Measurements from ENCODE around the gene SLX4. TPM values are rescaled to one million over a fixed set of nuclear protein-coding genes. Genes with fewer than 3 reads are reported as not detected.

The SLX4 gene
- total and polyA plus RNA-seq, 9 of the 15 experiments (the other 6 are each of a cell fraction or from before 2014, with no cell fraction given) = 0.29 to 7.9 (median 3.8) TPM

DNA sequence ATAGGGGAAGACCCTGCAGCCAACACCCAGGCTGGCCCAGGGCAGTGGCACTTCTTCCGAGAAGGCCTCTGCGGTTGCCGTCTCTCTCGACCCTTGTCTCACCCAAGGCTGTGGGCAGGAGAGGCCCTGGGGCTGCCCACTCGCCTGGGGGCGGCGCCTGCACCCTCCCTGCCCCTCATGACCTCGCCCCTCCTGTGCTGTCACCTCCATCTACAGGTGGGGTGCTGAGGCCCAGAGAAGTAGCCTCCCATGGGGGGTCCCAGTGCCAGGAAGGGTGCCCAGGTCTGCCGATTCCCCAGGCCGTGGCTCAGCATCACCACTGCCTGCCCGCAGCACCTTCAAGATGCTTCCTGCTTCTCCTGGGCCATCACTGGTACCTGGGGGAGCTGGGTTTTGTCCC, 35.2 kb downstream of the SLX4 start:
- no TSS peak for BruUV-seq (replicated peaks)
- no peaks in the 10 kb centered on the region for H3K79me2 ChIP-seq (ENCODE audit: control insufficient read depth, insufficient read depth, low read length)
- H3K4me3 ChIP-seq = no peak overlapping the region
- ChIA-PET POLR2A (interaction anchor here (0.5 to 0.6 kb wide), 2 partner anchors 387 to 554 kb away, joined by 3 read pairs; no protein-coding TSS in a partner anchor), CTCF (ENCODE audit: low intra/inter-chr PET ratio) (no interaction called here)
- no peaks in the 10 kb centered on the region; a peak in 1 of 5 replicates for H3K27me3 ChIP-seq (ENCODE audit: control insufficient read depth in 2 of 2, insufficient read depth in 2 of 2, low read length in 2 of 2)
- DNase-seq (ENCODE audit: extremely low read depth in 1 of 4, low spot score in 3 of 4) (no peak), ATAC-seq (no peak), FAIRE-seq (no peak)
- H4K20me1 ChIP-seq (replicated peaks; ENCODE audit: control insufficient read depth, insufficient read depth, low read length) = no peaks in the 10 kb centered on the region; the same call in none of the 2 replicates
- intact Hi-C loops (cut with micrococcal nuclease) (no loop called here), in situ Hi-C loops (cut with MboI) (no loop called here)
- H3K9me1 ChIP-seq (ENCODE audit: control insufficient read depth, insufficient read depth, low read length) = no peaks in the 10 kb centered on the region
- H3K27ac ChIP-seq (ENCODE audit: extremely low read depth, low read depth, low read length) = no peak overlapping the region
- H3K36me3 ChIP-seq (ENCODE audit: control insufficient read depth, insufficient read depth, low read length) = no peaks in the 10 kb centered on the region
- no peaks in the 10 kb centered on the region for H3K9me3 ChIP-seq (replicated peaks; ENCODE audit: control insufficient read depth, insufficient read depth, low read depth, low read length)
- H2AFZ ChIP-seq (ENCODE audit: low read depth, low read length) = no peak overlapping the region
- no peak overlapping the region for H3K9ac ChIP-seq (ENCODE audit: insufficient read depth in 1 of 2, low read depth in 2 of 2, low read length in 2 of 2)
- H3K4me2 ChIP-seq (ENCODE audit: insufficient read depth, low read length) = no peak overlapping the region
- peaks cover 0 to 37% of the 10 kb centered on the region in 2 experiments; a peak in 4 of 5 replicates for H3K4me1 ChIP-seq (replicated peaks in 1 of 2; ENCODE audit: control insufficient read depth in 2 of 2, insufficient read depth in 2 of 2, low read length in 2 of 2)
- WGBS (ENCODE audit: insufficient coverage, low coverage, missing lambda C conversion rate) = 26% methylated on average over 11 of the region's 11 CpGs
- TF ChIP-seq, protein P1, sequence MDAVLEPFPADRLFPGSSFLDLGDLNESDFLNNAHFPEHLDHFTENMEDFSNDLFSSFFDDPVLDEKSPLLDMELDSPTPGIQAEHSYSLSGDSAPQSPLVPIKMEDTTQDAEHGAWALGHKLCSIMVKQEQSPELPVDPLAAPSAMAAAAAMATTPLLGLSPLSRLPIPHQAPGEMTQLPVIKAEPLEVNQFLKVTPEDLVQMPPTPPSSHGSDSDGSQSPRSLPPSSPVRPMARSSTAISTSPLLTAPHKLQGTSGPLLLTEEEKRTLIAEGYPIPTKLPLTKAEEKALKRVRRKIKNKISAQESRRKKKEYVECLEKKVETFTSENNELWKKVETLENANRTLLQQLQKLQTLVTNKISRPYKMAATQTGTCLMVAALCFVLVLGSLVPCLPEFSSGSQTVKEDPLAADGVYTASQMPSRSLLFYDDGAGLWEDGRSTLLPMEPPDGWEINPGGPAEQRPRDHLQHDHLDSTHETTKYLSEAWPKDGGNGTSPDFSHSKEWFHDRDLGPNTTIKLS (IDR thresholded peaks at IDR 0.05; ENCODE audit: borderline replicate concordance, low read depth) = no peak
- TF ChIP-seq, protein P2, sequence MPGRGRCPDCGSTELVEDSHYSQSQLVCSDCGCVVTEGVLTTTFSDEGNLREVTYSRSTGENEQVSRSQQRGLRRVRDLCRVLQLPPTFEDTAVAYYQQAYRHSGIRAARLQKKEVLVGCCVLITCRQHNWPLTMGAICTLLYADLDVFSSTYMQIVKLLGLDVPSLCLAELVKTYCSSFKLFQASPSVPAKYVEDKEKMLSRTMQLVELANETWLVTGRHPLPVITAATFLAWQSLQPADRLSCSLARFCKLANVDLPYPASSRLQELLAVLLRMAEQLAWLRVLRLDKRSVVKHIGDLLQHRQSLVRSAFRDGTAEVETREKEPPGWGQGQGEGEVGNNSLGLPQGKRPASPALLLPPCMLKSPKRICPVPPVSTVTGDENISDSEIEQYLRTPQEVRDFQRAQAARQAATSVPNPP (IDR thresholded peaks at IDR 0.05; ENCODE audit: borderline replicate concordance, insufficient read depth, insufficient read length) = no peak
- TF ChIP-seq PPARD (CRISPR knock-in tag; IDR thresholded peaks at IDR 0.05) (no peak), MED1 (CRISPR knock-in tag; IDR thresholded peaks at IDR 0.05; ENCODE audit: borderline replicate concordance) (no peak), PCBP1 (IDR thresholded peaks at IDR 0.05; ENCODE audit: low read depth, low read length, poor library complexity, severe bottlenecking) (no peak), ZNF324 (CRISPR knock-in tag; IDR thresholded peaks at IDR 0.05) (no peak), FIP1L1 (IDR thresholded peaks at IDR 0.05; ENCODE audit: low read depth, low read length, poor library complexity, severe bottlenecking) (no peak), ZNF583 (CRISPR knock-in tag; IDR thresholded peaks at IDR 0.05) (no peak), ADNP (tag; IDR thresholded peaks at IDR 0.05) (no peak), TEAD1 (CRISPR knock-in tag; IDR thresholded peaks at IDR 0.05) (no peak), ATF7 (IDR thresholded peaks at IDR 0.05) (no peak)
- TF ChIP-seq, protein P3, sequence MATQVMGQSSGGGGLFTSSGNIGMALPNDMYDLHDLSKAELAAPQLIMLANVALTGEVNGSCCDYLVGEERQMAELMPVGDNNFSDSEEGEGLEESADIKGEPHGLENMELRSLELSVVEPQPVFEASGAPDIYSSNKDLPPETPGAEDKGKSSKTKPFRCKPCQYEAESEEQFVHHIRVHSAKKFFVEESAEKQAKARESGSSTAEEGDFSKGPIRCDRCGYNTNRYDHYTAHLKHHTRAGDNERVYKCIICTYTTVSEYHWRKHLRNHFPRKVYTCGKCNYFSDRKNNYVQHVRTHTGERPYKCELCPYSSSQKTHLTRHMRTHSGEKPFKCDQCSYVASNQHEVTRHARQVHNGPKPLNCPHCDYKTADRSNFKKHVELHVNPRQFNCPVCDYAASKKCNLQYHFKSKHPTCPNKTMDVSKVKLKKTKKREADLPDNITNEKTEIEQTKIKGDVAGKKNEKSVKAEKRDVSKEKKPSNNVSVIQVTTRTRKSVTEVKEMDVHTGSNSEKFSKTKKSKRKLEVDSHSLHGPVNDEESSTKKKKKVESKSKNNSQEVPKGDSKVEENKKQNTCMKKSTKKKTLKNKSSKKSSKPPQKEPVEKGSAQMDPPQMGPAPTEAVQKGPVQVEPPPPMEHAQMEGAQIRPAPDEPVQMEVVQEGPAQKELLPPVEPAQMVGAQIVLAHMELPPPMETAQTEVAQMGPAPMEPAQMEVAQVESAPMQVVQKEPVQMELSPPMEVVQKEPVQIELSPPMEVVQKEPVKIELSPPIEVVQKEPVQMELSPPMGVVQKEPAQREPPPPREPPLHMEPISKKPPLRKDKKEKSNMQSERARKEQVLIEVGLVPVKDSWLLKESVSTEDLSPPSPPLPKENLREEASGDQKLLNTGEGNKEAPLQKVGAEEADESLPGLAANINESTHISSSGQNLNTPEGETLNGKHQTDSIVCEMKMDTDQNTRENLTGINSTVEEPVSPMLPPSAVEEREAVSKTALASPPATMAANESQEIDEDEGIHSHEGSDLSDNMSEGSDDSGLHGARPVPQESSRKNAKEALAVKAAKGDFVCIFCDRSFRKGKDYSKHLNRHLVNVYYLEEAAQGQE (IDR thresholded peaks at IDR 0.05; ENCODE audit: borderline replicate concordance) = no peak
- TF ChIP-seq, protein P3 (CRISPR knock-in tag; IDR thresholded peaks at IDR 0.05; ENCODE audit: low read depth) = no peak
